ENCODE data around the gene RAD9A.
A peak's percentile ranks its signal among the peaks of the same experiment; 100 is the strongest.

The RAD9A gene

GRCh38 chr11:67412495-67413179, 20.9 kb downstream of the RAD9A start:
- Histone ChIP-seq H3K36me3 (ENCODE audit: control insufficient read depth, insufficient read depth, low read length) (no peaks in the 10 kb centered on the region), H3K27me3 (ENCODE audit: control insufficient read depth, insufficient read depth, low read length) (peaks cover 14% of the 10 kb centered on the region), H3K9me3 (ENCODE audit: control insufficient read depth, low read length) (no peaks in the 10 kb centered on the region), H3K4me1 (ENCODE audit: control insufficient read depth, insufficient read depth, low read length) (peaks cover 52% of the 10 kb centered on the region), H3K4me3 (ENCODE audit: low read length) (no peak overlapping the region), H3K9ac (ENCODE audit: low read length) (no peak overlapping the region)

- Histone ChIP-seq H3K9me3 (ENCODE audit: control insufficient read depth, low read length) (no peaks in the 10 kb centered on the region), H3K4me3 (ENCODE audit: low read length) (no peak overlapping the region), H3K4me1 (ENCODE audit: control insufficient read depth, insufficient read depth, low read length) (peaks cover 52% of the 10 kb centered on the region), H3K9ac (ENCODE audit: low read length) (no peak overlapping the region), H3K27me3 (ENCODE audit: control insufficient read depth, insufficient read depth, low read length) (peaks cover 14% of the 10 kb centered on the region), H3K36me3 (ENCODE audit: control insufficient read depth, insufficient read depth, low read length) (no peaks in the 10 kb centered on the region)
Observed at GRCh38 chr11:67413266-67413849, 21.6 kb downstream of the RAD9A start.

- no peak within 1 kb of the TSS for H3K4me3 ChIP-seq (ENCODE audit: low read length)
- no peak within 1 kb of the TSS for H3K9ac ChIP-seq (ENCODE audit: low read length)
- peaks cover 56% of the 10 kb centered on the region for H3K4me1 ChIP-seq (ENCODE audit: control insufficient read depth, insufficient read depth, low read length)
Observed at GRCh38 chr11:67415501-67416304, 23.9 kb downstream of the RAD9A start, which contains the start of gene CARNS1. Gene CARNS1 (plus strand): TSS chr11:67415678. CDS start chr11:67416200, 522 bp downstream.

GRCh38 chr11:67416416-67417335, 24.9 kb downstream of the RAD9A start:
- H3K4me3 ChIP-seq (ENCODE audit: low read length), result no peak overlapping the region
- H3K27me3 ChIP-seq (ENCODE audit: control insufficient read depth, insufficient read depth, low read length), result peaks cover 4% of the 10 kb centered on the region
- no peaks in the 10 kb centered on the region for H3K9me3 ChIP-seq (ENCODE audit: control insufficient read depth, low read length)
- H3K4me1 ChIP-seq (ENCODE audit: control insufficient read depth, insufficient read depth, low read length), result peaks cover 46% of the 10 kb centered on the region
- no peaks in the 10 kb centered on the region for H3K36me3 ChIP-seq (ENCODE audit: control insufficient read depth, insufficient read depth, low read length)
- no peak overlapping the region for H3K9ac ChIP-seq (ENCODE audit: low read length)

More at GRCh38 chr11:67415501-67416304, 23.9 kb downstream of the RAD9A start, which contains the start of gene CARNS1:
- H3K9me3 ChIP-seq (ENCODE audit: control insufficient read depth, low read length), result no peaks in the 10 kb centered on the region
- H3K27me3 ChIP-seq (ENCODE audit: control insufficient read depth, insufficient read depth, low read length), result peaks cover 11% of the 10 kb centered on the region
- no peaks in the 10 kb centered on the region for H3K36me3 ChIP-seq (ENCODE audit: control insufficient read depth, insufficient read depth, low read length)

- H3K4me1 ChIP-seq (ENCODE audit: control insufficient read depth, insufficient read depth, low read length), result peaks cover 45% of the 10 kb centered on the region
- no peak overlapping the region for H3K9ac ChIP-seq (ENCODE audit: low read length)
- H3K4me3 ChIP-seq (ENCODE audit: low read length), result no peak overlapping the region
- peaks cover 4% of the 10 kb centered on the region for H3K27me3 ChIP-seq (ENCODE audit: control insufficient read depth, insufficient read depth, low read length)
- no peaks in the 10 kb centered on the region for H3K9me3 ChIP-seq (ENCODE audit: control insufficient read depth, low read length)
- H3K36me3 ChIP-seq (ENCODE audit: control insufficient read depth, insufficient read depth, low read length), result no peaks in the 10 kb centered on the region
Observed at GRCh38 chr11:67417425-67417824, 25.6 kb downstream of the RAD9A start.

GRCh38 chr11:67418476-67419281, 26.9 kb downstream of the RAD9A start:
- H3K4me3 ChIP-seq (ENCODE audit: low read length), result no peak overlapping the region
- peaks cover 4% of the 10 kb centered on the region for H3K27me3 ChIP-seq (ENCODE audit: control insufficient read depth, insufficient read depth, low read length)
- no peaks in the 10 kb centered on the region for H3K36me3 ChIP-seq (ENCODE audit: control insufficient read depth, insufficient read depth, low read length)
- H3K9ac ChIP-seq (ENCODE audit: low read length), result no peak overlapping the region
- H3K9me3 ChIP-seq (ENCODE audit: control insufficient read depth, low read length), result no peaks in the 10 kb centered on the region
- peaks cover 44% of the 10 kb centered on the region for H3K4me1 ChIP-seq (ENCODE audit: control insufficient read depth, insufficient read depth, low read length)

GRCh38 chr11:67419325-67420049, 27.7 kb downstream of the RAD9A start:
- Histone ChIP-seq H3K4me1 (ENCODE audit: control insufficient read depth, insufficient read depth, low read length) (peaks cover 43% of the 10 kb centered on the region), H3K4me3 (ENCODE audit: low read length) (no peak overlapping the region), H3K36me3 (ENCODE audit: control insufficient read depth, insufficient read depth, low read length) (no peaks in the 10 kb centered on the region), H3K9ac (ENCODE audit: low read length) (no peak overlapping the region), H3K9me3 (ENCODE audit: control insufficient read depth, low read length) (no peaks in the 10 kb centered on the region), H3K27me3 (ENCODE audit: control insufficient read depth, insufficient read depth, low read length) (peaks cover 4% of the 10 kb centered on the region)

GRCh38 chr11:67420147-67420645, 28.4 kb downstream of the RAD9A start:
- H3K4me3 ChIP-seq (ENCODE audit: low read length), result no peak overlapping the region
- peaks cover 36% of the 10 kb centered on the region for H3K4me1 ChIP-seq (ENCODE audit: control insufficient read depth, insufficient read depth, low read length)
- H3K9me3 ChIP-seq (ENCODE audit: control insufficient read depth, low read length), result no peaks in the 10 kb centered on the region
- peak overlapping the region; percentile 53 for H3K9ac ChIP-seq (ENCODE audit: low read length)
- no peaks in the 10 kb centered on the region for H3K36me3 ChIP-seq (ENCODE audit: control insufficient read depth, insufficient read depth, low read length)
- peaks cover under 1% of the 10 kb centered on the region for H3K27me3 ChIP-seq (ENCODE audit: control insufficient read depth, insufficient read depth, low read length)

- Histone ChIP-seq H3K9me3 (ENCODE audit: control insufficient read depth, low read length) (no peaks in the 10 kb centered on the region), H3K27me3 (ENCODE audit: control insufficient read depth, insufficient read depth, low read length) (no peaks in the 10 kb centered on the region), H3K4me3 (ENCODE audit: low read length) (no peak overlapping the region), H3K9ac (ENCODE audit: low read length) (peak overlapping the region; percentile 53), H3K4me1 (ENCODE audit: control insufficient read depth, insufficient read depth, low read length) (peaks cover 34% of the 10 kb centered on the region), H3K36me3 (ENCODE audit: control insufficient read depth, insufficient read depth, low read length) (no peaks in the 10 kb centered on the region)
Observed at GRCh38 chr11:67420646-67421429, 29.1 kb downstream of the RAD9A start.
